ENCODE measurements around the gene ACTL9.

- no peak for TF ChIP-seq CTCF (conservative IDR thresholded peaks at IDR 0.05; ENCODE audit: low read length)
- TF ChIP-seq EZH2phosphoT487 (IDR thresholded peaks at IDR 0.05; ENCODE audit: borderline replicate concordance) = no peak
Measured at GRCh38 chr19:8703223-8703622, 4.6 kb upstream of the ACTL9 start.

All from Loucy (cell line).